ENCODE measurements around the gene RNF212B. TPM values are rescaled to one million over a fixed set of nuclear protein-coding genes. Genes with fewer than 3 reads are reported as not detected.

The RNF212B gene
- polyA plus RNA-seq, 1 donor from 2014 or later = not detected

DNA sequence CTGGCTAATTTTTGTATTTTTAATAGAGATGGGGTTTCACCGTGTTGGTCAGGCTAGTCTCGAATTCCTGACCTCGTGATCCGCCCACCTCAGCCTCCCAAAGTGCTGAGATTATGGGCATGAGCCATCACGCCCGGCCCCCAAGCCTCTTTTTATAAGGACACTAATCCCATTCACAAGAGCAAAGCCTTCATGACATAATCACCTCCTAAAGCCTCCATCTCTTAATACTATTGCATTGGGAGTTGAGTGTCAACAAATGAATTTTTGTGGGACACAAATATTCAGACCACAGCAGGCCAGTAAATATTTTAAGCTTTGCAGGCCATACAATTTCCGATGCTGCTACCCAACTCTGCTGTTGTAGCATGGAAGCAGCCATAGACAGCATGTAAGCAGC lies 10.9 kb downstream of the RNF212B start:
- no peaks in the 10 kb centered on the region for H3K27me3 ChIP-seq (ENCODE audit: insufficient read depth, low read depth, low read length)
- H3K4me3 ChIP-seq (ENCODE audit: low read length) = no peak overlapping the region
- no peaks in the 10 kb centered on the region for H3K9me3 ChIP-seq (ENCODE audit: low read length)
- H3K4me2 ChIP-seq (ENCODE audit: low read length) = no peak overlapping the region
- TF ChIP-seq RAD21 (conservative IDR thresholded peaks at IDR 0.05) = no peak
- no peak for TF ChIP-seq TAF1 (IDR thresholded peaks at IDR 0.05; ENCODE audit: low read depth)
- no peak for TF ChIP-seq EP300 (conservative IDR thresholded peaks at IDR 0.05; ENCODE audit: poor library complexity, severe bottlenecking)
- TF ChIP-seq REST (IDR thresholded peaks at IDR 0.05; ENCODE audit: borderline replicate concordance) = no peak
- no peak for TF ChIP-seq MXI1 (conservative IDR thresholded peaks at IDR 0.05; ENCODE audit: poor library complexity, severe bottlenecking)
- TF ChIP-seq POLR2AphosphoS5 (IDR thresholded peaks at IDR 0.05) = no peak
- TF ChIP-seq EZH2 (IDR thresholded peaks at IDR 0.05; ENCODE audit: borderline replicate concordance, insufficient read depth, low read length, poor library complexity, severe bottlenecking) = no peak
- no peak for TF ChIP-seq SMC3 (conservative IDR thresholded peaks at IDR 0.05; ENCODE audit: poor library complexity)
- no peaks in the 10 kb centered on the region for H3F3A ChIP-seq (ENCODE audit: insufficient read depth, low read length, poor library complexity, severe bottlenecking)
- no peak overlapping the region for H2AFZ ChIP-seq (ENCODE audit: low read depth, low read length)
- H4K20me1 ChIP-seq (ENCODE audit: insufficient read depth) = no peaks in the 10 kb centered on the region
- H3K27ac ChIP-seq (ENCODE audit: low read length) = no peak overlapping the region
- H3K9ac ChIP-seq (ENCODE audit: low read length) = no peak overlapping the region
- no peaks in the 10 kb centered on the region for H3K79me2 ChIP-seq (replicated peaks; ENCODE audit: insufficient read depth, low read length)
- H3K9me2 ChIP-seq (ENCODE audit: insufficient read depth, low read length) = no peaks in the 10 kb centered on the region
- H3K36me3 ChIP-seq (ENCODE audit: insufficient read depth, low read length) = no peaks in the 10 kb centered on the region

GRCh38 chr14:23249824-23250223 lies 12.1 kb downstream of the RNF212B start:
- Histone ChIP-seq H3K9me3 (ENCODE audit: low read length) (no peaks in the 10 kb centered on the region), H3K4me3 (ENCODE audit: low read length) (no peak overlapping the region), H3K9me2 (ENCODE audit: insufficient read depth, low read length) (no peaks in the 10 kb centered on the region), H3K36me3 (ENCODE audit: insufficient read depth, low read length) (no peaks in the 10 kb centered on the region), H4K20me1 (ENCODE audit: insufficient read depth) (no peaks in the 10 kb centered on the region), H3F3A (ENCODE audit: insufficient read depth, low read length, poor library complexity, severe bottlenecking) (no peaks in the 10 kb centered on the region), H3K4me2 (ENCODE audit: low read length) (no peak overlapping the region), H3K27ac (ENCODE audit: low read length) (no peak overlapping the region), H3K79me2 (replicated peaks; ENCODE audit: insufficient read depth, low read length) (no peaks in the 10 kb centered on the region), H3K9ac (ENCODE audit: low read length) (no peak overlapping the region), H2AFZ (ENCODE audit: low read depth, low read length) (no peak overlapping the region), H3K27me3 (ENCODE audit: insufficient read depth, low read depth, low read length) (no peaks in the 10 kb centered on the region)
- TF ChIP-seq POLR2AphosphoS5 (IDR thresholded peaks at IDR 0.05) = no peak
- TF ChIP-seq RAD21 (conservative IDR thresholded peaks at IDR 0.05) = no peak
- no peak for TF ChIP-seq TAF1 (IDR thresholded peaks at IDR 0.05; ENCODE audit: low read depth)
- no peak for TF ChIP-seq REST (IDR thresholded peaks at IDR 0.05; ENCODE audit: borderline replicate concordance)
- TF ChIP-seq EZH2 (IDR thresholded peaks at IDR 0.05; ENCODE audit: borderline replicate concordance, insufficient read depth, low read length, poor library complexity, severe bottlenecking) = no peak
- no peak for TF ChIP-seq SMC3 (conservative IDR thresholded peaks at IDR 0.05; ENCODE audit: poor library complexity)
- no peak for TF ChIP-seq CTCF (IDR thresholded peaks at IDR 0.05; ENCODE audit: poor library complexity, severe bottlenecking)
- TF ChIP-seq MXI1 (conservative IDR thresholded peaks at IDR 0.05; ENCODE audit: poor library complexity, severe bottlenecking) = no peak
- no peak for TF ChIP-seq EP300 (conservative IDR thresholded peaks at IDR 0.05; ENCODE audit: poor library complexity, severe bottlenecking)
